NB4 (cell line): ENCODE data around the gene KLHL17.

Source experiments
- DNase-seq: peaks from one replicate; pipeline ENCODE4 v3.0.0; 2010; ENCODE audit warnings: low read depth
- H3K4me3 ChIP-seq: one replicate; pipeline ENCODE4 v1.5.1; 2011; ENCODE audit warnings: mild to moderate bottlenecking, low read depth, low read length, moderate library complexity
- CTCF ChIP-seq: IDR thresholded peaks from one replicate; pipeline ENCODE4 v1.5.1; 2012; ENCODE audit warnings: low read depth, low read length
- MAX ChIP-seq: IDR thresholded peaks from 2 replicates; pipeline ENCODE4 v1.6.1; 2011; ENCODE audit warnings: low read depth, low read length
- MYC ChIP-seq: IDR thresholded peaks from 2 replicates; pipeline ENCODE4 v1.6.1; 2011; ENCODE audit warnings: low read depth, low read length
- POLR2A ChIP-seq: IDR thresholded peaks from 2 replicates; pipeline ENCODE4 v1.6.1; 2011; ENCODE audit warnings: mild to moderate bottlenecking; ENCODE audit not compliant: insufficient read length; ENCODE audit errors: extremely low read depth

KLHL17 gene

GRCh38 chr1:997713-997992 is 37.3 kb downstream of the KLHL17 start:
- H3K4me3 ChIP-seq, result no peak overlapping the region
- TF ChIP-seq POLR2A, result no peak
- DNase-seq, result no peak

- TF ChIP-seq MYC (no peak), POLR2A (no peak), MAX (no peak), CTCF (no peak)
- DNase-seq, result no peak
- H3K4me3 ChIP-seq, result no peak overlapping the region
These were observed 37.8 kb downstream of the KLHL17 start for GRCh38 chr1:997993-998744.

- no peak for DNase-seq
- H3K4me3 ChIP-seq, result no peak overlapping the region
- no peak for TF ChIP-seq CTCF
- no peak for TF ChIP-seq MAX
- TF ChIP-seq POLR2A, result no peak
- TF ChIP-seq MYC, result no peak
These were observed 38.3 kb downstream of the KLHL17 start for GRCh38 chr1:998745-998994.

- H3K4me3 ChIP-seq, result no peak overlapping the region
- TF ChIP-seq CTCF (no peak), POLR2A (no peak), MYC (no peak)
- DNase-seq, result peak; percentile 31
These were observed 38.8 kb downstream of the KLHL17 start for GRCh38 chr1:998995-999724.

GRCh38 chr1:999725-1000356 is 39.5 kb downstream of the KLHL17 start, which contains the start of gene HES4:
TSS of gene HES4 (minus strand) at chr1:1000097. CDS start at chr1:999973, 124 bp downstream.
- TF ChIP-seq POLR2A (no peak), CTCF (no peak), MAX (no peak), MYC (no peak)
- DNase-seq, result peak; percentile 37
- H3K4me3 ChIP-seq, result no peak within 1 kb of the TSS

- DNase-seq, result peak; percentile 46
- TF ChIP-seq MYC (peak; percentile 38; the same call in 1 of the 2 replicates), MAX (peak; percentile 79), CTCF (no peak), POLR2A (no peak)
These were observed 40.1 kb downstream of the KLHL17 start for GRCh38 chr1:1000357-1001056.

More at GRCh38 chr1:1000357-1001056, 40.1 kb downstream of the KLHL17 start:
- H3K4me3 ChIP-seq, result no peak overlapping the region
